HT1080 (cell line): ENCODE data around the gene EGFR. TPM values are rescaled to one million over a fixed set of nuclear protein-coding genes. Genes with fewer than 3 reads are reported as not detected.

Experiments
- DNase-seq: peaks from one replicate; pipeline ENCODE4 v3.0.0-alpha.2; 2015; ENCODE audit warnings: low read depth
- total RNA-seq: library from RNA; depleted of rRNA; stranded (reverse); fragments of >200 nt; shearing (Covaris generic); gene quantifications from 2 replicates; pipeline ENCODE4 v1.2.3, GENCODE V29; 2014

EGFR gene
- total RNA-seq, 1 experiment from 2014 or later = 34.5 TPM

DNA sequence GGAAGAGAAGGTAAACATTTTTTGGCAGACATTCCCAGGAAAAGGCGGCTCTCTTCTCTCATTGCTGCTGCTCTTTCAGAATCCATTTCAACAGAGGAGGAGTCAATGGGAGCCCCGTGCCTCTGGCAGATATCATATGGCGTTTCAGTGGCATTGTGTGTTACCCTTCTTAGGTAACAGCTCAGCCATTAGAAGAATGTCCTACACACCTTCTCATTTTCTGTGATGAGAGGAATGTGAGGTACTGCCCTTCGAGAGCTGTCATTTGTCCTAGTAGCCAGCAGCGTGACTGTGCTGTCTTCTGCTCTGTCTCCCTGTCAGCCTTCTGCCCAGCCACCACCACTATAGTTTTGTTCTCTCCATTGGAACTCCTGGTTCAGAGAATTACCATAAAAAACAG is 102.4 kb downstream of the EGFR start:
- no peak for DNase-seq

DNA sequence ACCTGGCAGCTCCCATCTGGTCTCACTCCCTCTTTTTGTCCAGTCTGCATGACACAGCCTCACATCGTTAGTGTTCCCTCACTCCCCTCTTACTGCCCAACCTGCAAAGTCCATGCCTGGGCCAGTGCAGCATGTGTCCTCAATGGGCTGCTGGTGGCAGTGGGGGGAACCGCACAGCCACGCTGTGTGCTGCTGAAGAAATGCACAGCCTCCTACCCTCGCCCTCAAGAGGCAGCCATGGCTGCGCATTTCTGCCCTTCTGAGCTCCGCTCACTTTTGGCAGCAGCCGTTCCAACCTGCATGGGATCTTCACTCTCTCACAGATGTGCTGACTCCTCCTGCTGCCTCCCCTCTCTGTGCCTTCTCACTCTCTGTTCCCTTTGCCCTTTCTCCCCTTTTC is 103.4 kb downstream of the EGFR start:
- no peak for DNase-seq

DNA sequence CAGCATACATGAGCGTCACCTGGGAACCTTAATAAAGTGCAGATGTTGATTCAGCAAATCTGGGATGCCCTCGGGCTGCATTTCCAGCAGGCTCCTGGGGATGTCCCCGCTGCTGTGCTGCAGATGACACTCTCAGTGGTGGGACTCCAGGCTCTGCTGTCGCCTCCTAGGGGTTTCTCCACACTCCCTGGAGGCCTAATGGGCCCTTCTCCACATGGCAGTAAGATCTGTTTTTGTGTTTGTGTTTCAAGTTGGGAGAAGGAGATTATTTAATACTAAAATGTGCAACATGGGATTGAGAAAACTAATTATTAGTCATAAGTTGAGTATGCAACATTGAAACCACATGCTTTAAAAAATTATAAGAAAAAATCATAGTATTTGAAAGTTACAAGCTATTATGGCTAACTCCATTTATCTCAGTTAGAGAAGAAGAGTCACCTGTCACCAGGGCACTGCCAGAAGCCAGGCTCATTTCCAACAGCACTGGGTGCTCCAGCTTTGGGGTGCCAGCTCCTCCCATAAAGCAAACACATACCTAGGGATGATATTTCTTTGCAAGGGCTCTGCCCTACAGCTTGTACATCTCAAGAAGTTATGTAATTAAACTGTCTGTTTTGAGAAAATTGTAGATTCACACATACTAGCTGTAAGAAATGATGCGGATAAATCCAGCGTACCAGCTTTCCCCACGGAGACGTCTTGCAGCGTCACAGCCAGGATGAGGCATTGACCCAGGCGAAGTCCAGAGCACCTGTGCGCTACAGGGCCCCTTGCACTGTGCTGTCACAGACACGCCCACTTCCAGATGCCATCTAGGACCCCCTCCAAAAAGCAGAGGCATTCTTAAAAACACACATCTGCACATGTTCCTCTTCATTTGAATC is 106.4 kb downstream of the EGFR start:
- no peak for DNase-seq

DNA sequence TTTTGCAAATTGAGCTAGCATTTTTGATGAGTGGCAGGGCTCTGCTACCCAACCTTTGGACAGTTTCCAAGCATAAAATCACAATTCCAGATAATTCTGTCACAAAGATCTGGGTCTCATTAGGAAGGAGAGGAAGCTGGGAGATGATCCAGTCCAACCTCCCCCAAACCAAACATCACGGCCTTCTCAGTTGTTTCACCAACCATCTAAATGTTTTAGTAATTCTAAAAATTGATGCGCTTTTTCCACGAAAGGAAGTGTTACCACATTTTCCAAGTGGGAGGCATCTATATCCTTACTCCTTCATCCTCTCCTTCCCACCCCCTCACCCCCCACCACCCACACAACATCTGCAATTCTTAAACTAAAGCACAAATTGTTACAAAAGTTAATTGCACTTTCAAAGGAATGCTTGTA is 108.3 kb downstream of the EGFR start:
- no peak for DNase-seq

DNA sequence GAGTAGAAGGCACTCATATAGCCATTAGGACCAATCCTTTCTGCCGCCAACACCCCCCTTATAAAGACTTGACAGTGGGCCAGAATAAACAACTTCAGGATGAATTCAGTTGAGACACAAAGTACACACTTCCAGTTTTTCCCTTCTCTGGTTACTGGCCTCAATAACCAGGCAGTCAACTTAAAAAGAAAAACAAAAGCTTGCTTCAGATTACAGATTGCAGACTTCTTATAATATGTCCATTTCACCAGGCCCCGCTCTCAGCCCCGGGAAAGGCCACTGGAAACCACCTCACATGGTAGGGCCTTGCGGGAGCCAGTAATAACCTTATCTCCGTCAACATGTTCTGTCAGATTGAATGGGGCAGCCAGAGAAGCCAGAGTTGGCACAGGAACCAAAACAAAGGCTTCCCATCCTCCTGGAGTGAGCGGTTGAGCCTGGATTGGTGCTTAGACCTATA is 108.8 kb downstream of the EGFR start:
- peak; percentile 63 for DNase-seq

DNA sequence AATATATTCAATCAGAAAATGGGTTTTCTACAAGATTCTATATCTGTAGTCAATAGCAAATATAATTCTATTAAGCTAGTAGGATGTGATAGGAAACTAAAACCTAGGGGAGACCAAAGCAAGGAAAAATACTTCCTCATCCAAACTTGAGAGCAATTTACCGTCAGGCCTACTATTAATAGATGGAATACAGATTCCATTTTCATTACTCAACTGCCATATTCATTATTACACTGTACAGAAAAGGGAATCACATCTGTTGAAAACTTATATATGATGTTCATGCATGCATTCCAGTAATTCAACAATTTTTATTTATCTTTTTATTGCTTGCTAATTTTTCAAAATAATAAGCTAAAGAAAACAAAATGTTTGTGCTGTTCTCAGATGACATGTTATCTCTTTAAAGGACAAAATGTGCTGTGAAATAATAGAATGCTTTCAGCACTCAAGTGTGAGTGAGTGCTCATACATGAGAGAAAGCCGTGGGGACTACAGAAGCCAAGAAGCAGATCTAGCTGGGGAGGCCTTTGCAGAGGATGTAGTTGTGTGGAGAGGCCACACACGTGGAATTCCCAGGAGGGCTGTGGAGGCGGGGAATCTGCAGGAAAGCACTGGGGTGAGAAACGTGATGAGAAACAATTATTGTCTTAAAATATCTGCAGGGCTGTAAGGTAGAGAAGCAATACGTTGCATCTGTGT is 110.0 kb downstream of the EGFR start:
- DNase-seq = no peak

DNA sequence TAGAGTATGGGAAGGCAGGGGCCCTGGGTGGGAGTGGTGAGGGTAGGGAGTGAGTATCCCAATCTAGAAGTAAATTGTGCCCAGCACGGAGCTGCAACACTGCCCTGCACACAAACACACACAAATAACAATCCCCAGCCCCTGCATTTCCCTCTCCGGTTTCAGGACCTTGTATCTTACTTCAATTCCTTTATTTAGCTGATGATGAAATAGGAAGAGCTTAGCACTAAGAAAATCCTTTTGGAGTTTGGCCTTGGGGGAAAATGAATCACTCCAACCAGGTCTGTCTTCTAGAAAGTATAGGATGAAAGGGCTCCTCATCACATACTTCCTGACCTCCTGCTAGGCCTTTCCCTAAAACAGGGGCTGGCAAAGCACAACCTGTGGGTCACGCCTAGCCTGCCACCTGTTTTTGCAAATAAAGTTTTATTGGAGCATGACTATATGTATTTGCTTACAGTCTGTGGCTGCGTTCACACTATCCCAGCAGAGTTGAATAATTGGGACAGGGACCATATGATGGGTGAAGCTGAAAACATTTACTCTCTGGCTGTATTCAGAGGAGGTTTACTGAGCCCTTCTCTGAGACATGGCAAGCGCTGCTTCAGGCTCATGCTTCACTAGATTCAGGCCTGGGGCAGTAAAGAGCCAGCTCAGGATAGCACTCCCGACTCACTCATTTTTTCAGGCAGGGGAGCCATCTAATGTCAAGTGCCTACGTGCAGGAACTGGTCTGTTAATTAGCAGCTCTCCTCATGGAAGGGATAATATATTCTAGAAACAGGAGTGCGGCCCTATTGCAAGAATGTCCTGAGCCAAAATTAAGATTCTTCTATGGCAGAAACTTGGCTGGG is 111.0 kb downstream of the EGFR start:
- peak; percentile 79 for DNase-seq

DNA sequence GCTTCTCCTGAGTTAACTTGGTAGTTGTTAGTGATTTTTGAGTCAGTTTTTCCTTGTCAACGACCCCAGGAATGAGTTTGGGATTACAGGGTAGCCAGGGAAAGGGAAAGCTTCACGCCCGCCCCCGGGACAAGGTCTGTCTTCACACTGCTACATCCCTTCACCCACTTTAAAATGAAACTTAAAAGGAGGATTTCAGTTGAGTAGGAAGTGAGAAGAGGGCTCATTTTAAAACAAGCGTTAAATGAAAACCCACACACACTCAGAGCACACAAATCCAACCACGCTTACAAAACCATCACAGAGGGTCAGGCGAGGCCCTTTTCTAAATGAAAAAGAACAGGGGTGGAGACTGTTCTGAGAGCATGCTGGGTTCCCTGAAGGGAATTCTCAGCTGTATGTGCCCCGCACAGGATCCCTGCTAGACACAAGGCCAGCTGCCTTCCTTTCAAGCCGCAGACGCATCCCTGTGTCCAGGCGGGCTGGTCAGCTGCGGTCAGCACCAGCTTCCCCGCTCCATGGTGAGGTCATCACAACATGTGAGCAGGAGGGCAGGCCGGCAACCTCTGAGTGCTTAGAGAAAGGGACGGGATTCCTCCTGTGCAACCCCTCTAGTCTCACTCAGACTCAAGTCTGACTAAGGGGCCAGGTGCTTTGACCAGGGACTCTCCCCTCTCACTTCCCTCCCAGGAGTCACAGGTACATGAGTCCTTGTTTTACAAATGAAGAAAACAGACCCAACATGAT is 111.8 kb downstream of the EGFR start:
- DNase-seq = peak; percentile 59

DNA sequence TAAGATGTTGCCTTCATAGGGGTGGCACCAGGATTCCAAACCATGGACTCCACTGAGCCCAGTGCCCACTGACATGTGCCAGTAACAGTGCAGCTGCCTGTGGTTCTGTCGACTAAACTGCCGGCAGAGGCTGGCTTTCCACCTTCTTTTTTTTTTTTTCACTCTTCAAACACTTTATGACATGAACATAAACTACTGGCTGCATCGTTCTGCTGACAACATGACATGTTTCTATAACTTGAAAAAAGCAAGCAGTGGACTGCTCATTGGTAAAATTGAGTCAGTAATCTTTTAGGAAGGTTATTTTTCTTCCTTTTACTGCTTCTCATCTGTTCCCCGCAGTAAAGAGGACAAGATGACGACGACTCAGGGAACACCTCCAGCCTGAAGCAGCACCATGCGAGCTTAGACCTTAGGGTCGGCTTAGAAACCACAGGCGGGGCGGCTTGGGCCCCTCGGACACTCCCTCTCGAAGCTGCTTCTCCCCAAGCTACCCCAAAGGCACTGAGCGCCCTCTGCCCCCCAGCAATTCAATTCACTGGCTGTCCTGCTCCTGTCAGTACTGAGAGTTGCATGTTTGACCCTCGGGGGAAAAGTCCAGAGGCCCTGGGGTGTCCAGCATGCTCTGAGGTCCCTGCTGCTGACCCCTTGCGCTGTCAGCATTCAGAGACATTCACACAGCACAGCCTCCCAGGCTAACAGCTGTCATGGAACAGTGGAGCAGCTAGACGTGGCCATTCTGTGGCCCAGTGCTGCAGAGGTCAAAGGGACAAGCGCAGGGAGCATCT is 112.5 kb downstream of the EGFR start:
- no peak for DNase-seq

DNA sequence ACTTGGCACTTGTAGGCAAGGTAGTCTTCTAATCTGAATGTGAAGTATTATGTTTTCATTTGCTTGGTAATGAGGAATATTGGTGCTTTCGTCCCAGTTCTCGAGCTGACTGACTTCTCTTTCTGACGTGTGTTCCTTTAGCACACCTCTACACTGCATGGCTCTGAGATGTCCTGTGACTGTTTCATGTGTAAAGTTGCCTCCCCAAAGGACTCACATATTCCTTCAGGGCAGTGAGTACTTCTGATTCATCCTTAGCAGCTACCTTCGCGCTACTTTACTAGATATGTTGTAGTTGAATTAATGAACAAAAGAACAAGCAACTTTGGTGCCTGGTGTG is 113.7 kb downstream of the EGFR start:
- DNase-seq = no peak

DNA sequence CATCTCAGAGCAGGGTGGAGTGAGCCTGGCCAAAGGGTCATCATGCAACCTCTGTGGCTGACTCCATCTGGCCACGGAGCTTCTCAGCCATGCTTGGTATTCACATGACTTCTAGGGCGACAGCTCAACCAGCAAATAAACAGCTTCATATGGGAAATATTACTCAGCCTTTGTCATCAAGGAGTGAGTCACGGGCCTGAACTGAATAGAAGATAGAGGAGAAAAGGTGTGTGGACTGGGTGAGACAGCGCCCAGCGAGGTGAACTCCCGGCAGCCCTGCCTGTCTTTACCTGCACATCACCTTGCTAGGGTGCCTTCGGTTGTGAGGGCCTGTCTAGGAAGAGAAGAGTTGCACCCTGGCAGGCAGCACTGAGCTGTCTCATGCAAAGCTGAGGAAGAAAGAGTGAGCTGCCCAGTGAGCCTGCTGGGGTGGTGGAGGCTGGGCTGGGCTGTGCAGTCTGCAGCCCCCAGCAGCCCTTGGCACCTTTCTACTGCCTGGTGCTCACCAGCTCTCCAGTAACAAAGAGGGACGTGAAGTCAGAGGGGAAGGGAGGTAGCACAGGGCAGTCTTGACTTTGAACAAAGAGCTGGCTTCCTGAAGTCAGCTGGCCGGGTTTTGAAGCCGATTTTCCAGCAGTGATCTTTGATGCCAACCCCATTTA is 114.2 kb downstream of the EGFR start:
- peak; percentile 100 for DNase-seq

DNA sequence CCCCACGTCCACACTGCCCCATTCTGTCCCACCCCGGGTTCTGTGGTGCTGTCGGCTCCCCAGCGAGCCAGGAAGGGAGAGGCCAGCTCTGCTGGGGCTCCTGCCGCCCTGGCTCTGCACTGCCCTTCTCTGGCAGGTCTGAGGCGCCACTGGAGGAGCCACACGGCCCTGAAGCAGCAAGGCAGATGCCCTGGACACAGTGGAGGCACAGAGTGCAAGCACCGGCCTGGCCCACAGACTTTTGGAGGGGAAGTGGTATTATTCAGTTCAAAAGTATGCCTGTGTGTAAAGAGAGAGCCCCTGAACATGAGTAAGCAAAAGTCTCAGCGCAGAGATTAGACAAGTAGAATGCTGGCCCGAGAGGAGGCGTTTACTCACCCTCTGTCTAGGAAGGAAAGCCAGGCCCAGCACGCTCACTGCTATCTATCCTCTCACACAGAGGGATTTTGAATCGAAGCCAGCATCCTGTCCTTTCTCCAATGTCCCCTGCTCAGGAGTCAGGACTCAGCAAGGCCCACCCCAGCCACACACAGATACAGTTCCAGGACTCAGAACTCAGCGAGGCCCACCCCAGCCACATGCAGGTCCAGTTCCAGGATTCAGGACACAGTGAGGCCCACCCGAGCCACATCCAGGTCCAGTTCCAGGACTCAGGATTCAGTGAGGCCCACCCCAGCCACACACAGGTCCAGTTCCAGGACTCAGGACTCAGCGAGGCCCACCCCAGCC is 115.0 kb downstream of the EGFR start:
- peak; percentile 99 for DNase-seq

DNA sequence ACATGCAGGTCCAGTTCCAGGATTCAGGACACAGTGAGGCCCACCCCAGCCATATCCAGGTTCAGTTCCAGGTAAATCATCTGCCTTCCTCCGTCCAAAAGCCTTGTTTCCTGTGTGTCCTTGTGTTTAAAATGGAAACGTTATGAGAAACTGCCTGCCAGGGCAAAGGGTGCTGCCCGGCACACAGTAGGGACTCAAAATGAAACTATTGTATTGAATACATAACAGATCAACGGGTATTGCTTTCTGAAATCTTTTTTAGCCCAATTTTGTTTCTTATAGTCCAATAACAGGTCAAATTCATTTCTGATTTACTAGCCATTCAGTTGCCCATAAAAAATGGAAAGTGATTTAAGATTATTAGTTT is 115.5 kb downstream of the EGFR start:
- DNase-seq = no peak

DNA sequence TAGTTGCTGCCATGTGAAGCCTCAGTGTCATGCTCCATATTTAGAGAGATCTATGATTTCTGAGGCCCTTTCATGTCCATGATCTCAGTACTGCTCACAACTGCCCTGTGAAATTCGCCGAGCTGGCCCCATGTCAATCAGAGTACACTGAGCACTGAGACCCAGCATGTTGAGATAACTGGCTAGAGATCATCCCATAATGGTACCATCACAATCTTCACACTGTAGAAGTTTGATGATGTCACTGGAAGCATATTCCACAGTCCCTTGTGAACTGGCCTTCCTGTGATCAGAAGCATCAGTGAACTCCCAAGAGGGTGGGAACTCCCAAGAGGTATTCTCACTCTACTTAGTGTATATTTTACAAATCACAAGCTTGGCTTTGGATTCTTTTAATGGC is 116.0 kb downstream of the EGFR start:
- DNase-seq = no peak

DNA sequence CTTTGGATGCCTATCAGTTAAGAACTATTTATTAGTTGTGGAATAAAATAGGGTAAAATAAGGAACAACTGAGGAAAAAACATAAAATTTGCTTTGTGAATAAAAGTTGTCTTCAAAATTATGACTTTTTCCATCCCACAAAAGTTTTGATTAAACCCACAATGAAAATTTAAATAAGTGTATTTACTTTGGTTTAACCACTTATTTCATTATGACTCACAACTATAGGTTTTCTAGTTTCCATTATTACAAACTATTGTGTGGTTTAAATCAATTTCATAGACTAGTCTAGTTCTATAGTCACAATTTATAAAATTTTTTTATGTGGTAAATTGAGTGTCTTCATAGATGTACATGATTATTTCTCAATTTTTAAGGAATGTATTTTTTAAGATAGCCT is 116.6 kb downstream of the EGFR start:
- no peak for DNase-seq

DNA sequence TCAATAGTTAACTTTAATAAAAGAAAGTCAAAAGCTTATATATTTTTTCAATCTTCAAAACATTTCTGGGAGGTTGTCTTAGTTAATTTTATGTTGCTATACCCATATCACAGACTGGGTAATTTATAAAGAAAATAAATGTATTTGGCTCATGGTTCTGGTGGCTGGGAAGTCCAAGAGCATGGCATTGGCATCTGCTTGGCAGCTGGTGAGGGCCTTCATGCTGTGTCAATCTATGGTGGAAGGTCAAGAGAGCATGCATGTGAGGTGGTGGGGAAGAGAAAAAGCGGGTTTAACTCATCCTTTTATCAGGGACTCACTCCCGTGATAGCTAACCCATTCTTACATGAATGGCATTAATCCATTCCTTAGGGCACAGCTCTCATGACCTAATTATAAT is 119.8 kb downstream of the EGFR start:
- no peak for DNase-seq

DNA sequence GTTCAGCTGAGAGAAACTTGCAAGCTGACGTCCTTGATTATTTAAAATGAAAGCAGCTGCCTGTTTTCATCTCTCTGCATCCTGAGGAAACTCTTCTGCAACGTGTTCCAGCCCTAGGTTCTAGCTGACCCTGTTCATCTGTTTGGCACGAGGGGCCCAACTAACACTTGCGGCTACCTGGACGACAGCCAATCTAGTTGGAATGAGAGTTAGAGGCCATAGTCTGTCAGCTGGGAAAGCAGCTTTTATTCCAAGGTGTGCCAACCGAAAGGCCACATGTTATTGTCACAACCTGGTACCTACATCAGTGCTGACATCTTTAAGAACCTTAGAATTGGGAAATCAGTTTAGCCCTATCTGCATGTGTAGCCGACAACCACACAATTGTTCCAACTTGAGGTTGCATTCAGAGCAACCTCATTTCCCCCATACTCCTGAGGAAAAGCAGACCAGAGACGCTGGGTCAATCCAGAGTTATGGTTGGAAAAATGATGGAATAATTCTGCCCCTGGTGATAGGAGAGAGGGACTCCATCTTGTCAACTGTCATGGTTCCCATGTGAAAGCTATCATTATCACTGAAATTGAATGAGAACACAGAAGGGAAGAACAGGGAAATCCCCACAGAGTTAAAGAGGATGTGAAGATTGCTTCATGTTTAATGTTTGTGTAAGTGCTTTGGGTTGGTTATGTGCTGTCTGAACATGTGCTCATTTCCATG is 121.6 kb downstream of the EGFR start:
- DNase-seq = no peak

DNA sequence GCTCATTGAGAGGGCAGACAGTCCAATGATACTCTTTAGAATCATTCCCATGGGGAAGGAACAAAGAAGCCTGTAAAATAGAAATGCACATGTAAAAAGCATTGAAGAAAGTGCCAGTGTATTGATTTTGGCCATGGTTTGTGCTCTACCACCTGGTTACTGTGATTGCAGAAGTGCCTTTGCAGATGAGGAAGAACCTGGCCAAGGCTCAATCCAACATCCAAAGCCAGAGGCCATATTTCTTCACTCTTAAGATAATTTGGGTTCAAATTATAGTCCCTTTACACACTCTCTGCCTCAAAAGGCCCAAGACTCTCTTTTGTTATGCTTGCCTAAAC is 122.1 kb downstream of the EGFR start:
- DNase-seq = no peak
